ENCODE measurements around the gene GPRIN3. TPM values are rescaled to one million over a fixed set of nuclear protein-coding genes. Genes with fewer than 3 reads are reported as not detected.
"Not testable (repeated sequence)": the region's sequence is repeated elsewhere in the genome, so short reads cannot be mapped to it uniquely, and the experiment has no call there.

GPRIN3 gene
- total RNA-seq, 1 donor from 2014 or later = 31.2 TPM

DNA sequence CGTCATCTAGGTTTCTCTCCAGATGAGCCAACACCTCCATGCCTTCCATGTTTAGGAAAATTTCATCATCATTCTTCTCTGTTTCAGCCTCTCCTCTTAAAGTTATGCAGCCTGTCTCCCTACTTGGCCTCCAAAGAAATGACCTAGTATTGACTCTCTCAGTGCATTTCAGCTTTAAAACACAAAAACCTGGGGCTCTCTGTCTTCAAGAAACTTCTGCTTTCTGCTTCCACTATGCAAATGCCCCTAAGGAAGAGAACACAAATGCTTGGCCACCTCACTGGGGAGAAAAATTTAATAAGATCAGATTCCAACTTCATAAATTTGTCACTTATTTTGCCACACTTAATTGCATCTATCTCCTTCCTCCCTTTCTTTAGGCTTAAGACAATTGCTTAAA is 93.3 kb downstream of the GPRIN3 start:
- no peak for DNase-seq

DNA sequence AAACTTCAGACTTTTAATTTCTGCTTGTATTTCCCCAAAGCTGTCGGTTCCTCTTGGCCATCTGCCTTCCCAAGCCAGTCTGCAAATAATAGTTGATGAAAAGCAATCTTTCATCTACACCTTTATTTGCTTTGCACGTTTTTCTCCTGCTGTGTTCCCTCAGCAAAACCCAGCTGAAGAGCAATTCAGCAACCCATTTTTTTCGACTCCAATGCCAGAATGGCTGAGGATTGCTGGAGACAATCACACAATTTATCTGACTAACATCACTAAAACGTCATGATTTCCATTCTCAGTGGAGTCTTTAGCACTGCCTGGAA is 94.3 kb downstream of the GPRIN3 start:
- no peak for DNase-seq

DNA sequence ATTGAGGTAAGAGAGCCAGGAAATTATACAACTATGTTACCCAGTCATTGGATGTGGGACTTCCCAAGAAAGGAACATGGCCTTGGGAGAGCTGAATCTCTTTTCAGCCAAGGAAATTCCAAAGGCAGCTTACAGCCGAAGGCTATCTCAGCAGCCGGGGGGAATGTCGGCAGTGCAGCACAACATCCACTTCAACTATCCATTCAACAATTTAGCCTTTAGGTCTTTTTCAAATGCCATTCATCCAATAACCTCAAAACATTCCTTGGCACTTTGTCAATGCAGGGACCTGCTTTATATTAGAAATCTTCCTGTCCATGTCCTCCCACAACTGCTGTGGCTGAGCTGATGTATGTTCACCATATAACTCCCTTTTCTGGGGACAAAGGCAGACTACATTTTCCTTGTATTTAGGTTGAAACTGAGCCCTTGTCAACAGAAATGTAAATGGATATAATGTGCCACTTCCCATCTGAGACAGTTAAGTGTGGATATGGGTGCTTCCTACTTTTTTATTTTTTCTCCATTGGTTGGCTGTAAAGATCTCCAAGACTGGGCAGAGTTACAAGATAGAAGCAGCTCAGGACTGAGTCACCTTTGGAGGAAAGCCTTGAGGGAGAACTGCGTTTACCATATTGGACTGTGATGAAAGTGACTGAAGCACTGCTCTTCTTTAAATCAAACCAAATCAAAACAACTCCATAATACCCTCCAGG is 94.8 kb downstream of the GPRIN3 start:
- DNase-seq = no peak

DNA sequence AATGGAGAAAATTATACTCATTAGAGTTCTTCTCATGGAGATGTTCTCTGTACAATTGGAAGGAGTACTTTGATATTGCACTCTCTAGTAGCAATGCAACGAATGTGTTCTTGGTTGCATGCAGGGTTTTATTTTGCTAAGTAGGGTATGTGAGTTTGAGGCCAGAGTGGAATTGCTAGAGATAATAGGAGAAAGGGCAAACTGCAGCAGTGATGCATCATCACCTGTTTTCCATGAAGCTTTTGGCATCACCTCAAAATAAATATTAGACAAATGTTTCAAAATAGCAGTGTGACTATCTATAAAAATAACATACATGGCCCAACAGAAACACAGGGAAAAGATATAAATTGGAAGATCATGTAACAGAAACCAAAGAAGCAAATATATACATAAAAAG is 103.0 kb downstream of the GPRIN3 start:
- no peak for DNase-seq

DNA sequence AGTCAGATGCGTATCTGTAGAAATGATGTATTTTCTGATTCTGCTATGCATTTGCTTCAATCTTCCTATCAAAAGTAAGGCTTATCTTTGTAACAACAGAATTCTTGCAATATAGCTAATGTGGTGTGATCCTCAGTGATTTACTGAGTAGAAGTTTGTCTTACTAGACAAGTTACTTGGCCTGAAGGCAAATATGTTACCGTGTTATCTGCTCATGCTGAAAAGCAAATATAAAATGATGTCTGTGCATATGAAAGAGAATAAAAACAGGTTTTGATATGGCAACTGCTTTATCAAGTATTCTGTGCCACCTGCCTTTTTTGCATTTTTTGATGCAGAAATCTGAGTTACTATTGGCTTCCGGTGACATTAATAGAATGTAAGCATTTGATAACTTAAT is 103.7 kb downstream of the GPRIN3 start:
- no peak for DNase-seq

DNA sequence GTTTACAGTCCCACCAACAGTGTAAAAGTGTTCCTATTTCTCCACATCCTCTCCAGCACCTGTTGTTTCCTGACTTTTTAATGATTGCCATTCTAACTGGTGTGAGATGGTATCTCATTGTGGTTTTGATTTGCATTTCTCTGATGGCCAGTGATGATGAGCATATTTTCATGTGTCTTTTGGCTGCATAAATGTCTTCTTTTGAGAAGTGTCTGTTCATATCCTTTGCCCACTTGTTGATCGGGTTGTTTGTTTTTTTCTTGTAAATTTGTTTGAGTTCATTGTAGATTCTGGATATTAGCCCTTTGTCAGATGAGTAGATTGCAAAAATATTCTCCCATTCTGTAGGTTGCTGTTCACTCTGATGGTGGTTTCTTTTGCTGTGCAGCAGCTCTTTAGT is 108.2 kb downstream of the GPRIN3 start:
- DNase-seq = not testable (repeated sequence)

DNA sequence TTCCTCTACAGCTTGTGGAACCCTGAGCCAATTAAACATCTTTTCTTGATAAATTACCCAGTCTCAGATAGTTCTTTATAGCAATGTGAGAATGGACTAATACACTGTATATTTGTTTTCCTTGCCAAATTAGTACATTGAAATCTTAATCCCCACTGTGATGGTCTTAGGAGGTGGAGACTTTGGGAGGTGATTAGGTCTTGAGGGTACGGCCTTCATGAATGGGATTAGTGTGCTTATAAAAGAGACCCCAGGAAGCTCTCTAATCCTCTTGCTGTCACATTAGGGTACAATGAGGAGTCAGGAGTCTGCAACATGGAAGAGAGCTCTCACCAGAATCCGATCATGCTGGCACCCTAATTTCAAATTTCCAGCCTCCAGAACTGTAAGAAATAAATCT is 109.7 kb downstream of the GPRIN3 start:
- DNase-seq = no peak

DNA sequence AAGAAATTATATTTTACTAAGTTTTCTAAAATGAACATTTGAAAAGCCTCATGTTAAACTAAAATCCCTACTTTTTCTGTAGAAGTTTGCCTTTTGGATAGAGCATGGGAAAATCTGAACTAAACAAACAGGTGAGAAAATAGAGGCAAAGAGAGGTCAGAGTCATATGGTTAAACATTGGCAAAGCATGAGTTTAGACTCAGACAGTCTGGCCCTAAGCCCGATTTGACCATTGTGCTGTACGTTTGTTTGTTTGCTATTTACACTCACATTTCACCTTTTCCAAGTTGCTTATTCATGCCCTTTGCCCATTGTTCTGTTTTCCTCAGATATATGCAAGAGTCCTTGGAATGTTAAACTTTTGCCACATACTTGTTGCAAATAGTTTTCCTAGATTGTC is 110.9 kb downstream of the GPRIN3 start:
- no peak for DNase-seq

DNA sequence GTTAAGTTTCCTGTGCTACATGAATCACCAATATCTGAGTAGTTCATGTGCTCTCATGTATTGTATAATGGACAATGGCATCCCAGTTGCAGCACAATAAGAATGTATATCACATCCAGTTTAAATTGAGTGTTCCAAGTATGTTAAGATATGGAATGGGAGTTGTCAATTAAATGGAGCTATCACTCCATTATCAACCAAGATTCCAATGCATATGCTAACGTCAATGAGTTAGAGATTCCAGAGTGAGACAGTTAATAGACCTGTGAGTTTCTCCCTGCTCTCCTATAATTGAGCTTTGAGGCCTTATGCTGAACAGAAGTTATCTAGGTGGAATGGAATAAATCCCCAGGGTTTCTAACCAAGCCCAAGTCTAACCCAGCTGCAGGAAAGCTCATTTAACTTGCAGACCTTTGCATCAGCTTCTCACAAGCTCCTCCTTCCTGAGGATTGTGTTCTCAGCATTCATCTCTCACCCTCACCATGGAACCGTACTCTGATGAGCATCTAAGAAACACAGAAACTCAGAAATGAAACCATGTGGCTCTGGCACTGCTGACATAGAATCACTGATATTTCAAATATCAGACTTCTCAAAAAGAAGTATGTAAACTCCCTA is 111.4 kb downstream of the GPRIN3 start:
- DNase-seq = no peak

DNA sequence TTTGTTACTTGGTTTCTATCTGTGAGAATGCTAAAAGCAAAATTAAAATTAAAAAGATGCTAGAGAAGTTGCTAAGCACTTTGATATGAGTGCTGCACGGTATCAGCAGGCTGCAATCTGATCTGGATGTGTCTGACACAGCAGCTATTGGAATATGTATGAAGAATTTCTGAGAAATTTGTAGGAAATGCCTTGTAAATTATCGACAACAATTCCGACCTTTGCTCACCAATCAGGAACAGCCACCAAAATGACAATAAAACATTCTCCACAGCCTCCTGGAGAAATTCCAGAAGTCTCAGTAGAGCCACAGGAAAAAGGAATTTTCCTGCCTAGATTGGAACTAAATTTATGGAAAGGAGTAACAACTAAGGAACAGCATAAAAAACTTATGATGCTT is 113.8 kb downstream of the GPRIN3 start:
- DNase-seq = no peak

Other genes with a start within 250 kb of the GPRIN3 start
- 15.1 TPM for gene TIGD2, start 196.3 kb downstream of the GPRIN3 start, total RNA-seq

All from occipital lobe (tissue), 2 donors.